Neural progenitor cell (in vitro differentiated cells): Measurements from ENCODE around the gene ACBD3. TPM values are rescaled to one million over a fixed set of nuclear protein-coding genes. Genes with fewer than 3 reads are reported as not detected.
A peak's percentile ranks its signal among the peaks of the same experiment; 100 is the strongest.

ENCODE experiments used
- DNase-seq: peaks from one replicate; pipeline ENCODE4 v3.0.0-alpha.2; 2016; ENCODE audit warnings: low spot score
- H2AFZ ChIP-seq: fragments of 200-600 bp; sonication (generic); replicated peaks from 2 replicates; pipeline ENCODE4 v1.6.1; 2016; ENCODE audit warnings: antibody characterized with exemption
- H3F3A ChIP-seq: fragments of 200-600 bp; sonication (generic); 2 replicates; pipeline ENCODE4 v1.6.1; 2016; ENCODE audit warnings: antibody characterized with exemption, low read depth
- H3K27ac ChIP-seq: fragments of 200-600 bp; sonication (generic); 2 replicates; pipeline ENCODE4 v1.5.1; 2016; ENCODE audit warnings: mild to moderate bottlenecking
- H3K27me3 ChIP-seq: fragments of 200-600 bp; sonication (generic); 2 replicates; pipeline ENCODE4 v1.6.1; 2016; ENCODE audit warnings: mild to moderate bottlenecking, moderate library complexity
- H3K36me3 ChIP-seq: fragments of 200-600 bp; sonication (generic); 2 replicates; pipeline ENCODE4 v1.5.1; 2016
- H3K4me1 ChIP-seq: fragments of 200-600 bp; sonication (generic); 2 replicates; pipeline ENCODE4 v1.6.1; 2016; ENCODE audit warnings: mixed run types
- H3K4me2 ChIP-seq: fragments of 200-600 bp; sonication (generic); 2 replicates; pipeline ENCODE4 v1.6.1; 2016
- H3K4me3 ChIP-seq: fragments of 200-600 bp; sonication (generic); 2 replicates; pipeline ENCODE4 v1.5.1; 2016
- H3K79me2 ChIP-seq: fragments of 200-600 bp; sonication (generic); 2 replicates; pipeline ENCODE4 v1.6.1; 2016; ENCODE audit warnings: low read depth
- H3K9ac ChIP-seq: fragments of 200-600 bp; sonication (generic); 2 replicates; pipeline ENCODE4 v1.6.1; 2016
- H3K9me3 ChIP-seq: fragments of 200-600 bp; sonication (generic); 2 replicates; pipeline ENCODE4 v1.5.1; 2016; ENCODE audit warnings: low read depth
- H4K20me1 ChIP-seq: fragments of 200-600 bp; sonication (generic); 2 replicates; pipeline ENCODE4 v1.6.1; 2016; ENCODE audit warnings: low read depth
- H3K27ac Mint-ChIP-seq: 3 replicates; pipeline ENCODE4 v1.8.0; 2021; ENCODE audit warnings: mixed read lengths
- H3K27me3 Mint-ChIP-seq: 2 replicates; pipeline ENCODE4 v1.8.0; 2022; ENCODE audit warnings: low read depth, mild to moderate bottlenecking, inconsistent platforms, moderate library complexity, mixed read lengths; ENCODE audit not compliant: insufficient read depth
- H3K36me3 Mint-ChIP-seq: 3 replicates; pipeline ENCODE4 v1.8.0; 2021; ENCODE audit warnings: mixed read lengths
- H3K4me1 Mint-ChIP-seq: 3 replicates; pipeline ENCODE4 v1.8.0; 2021; ENCODE audit warnings: mixed read lengths
- H3K4me3 Mint-ChIP-seq: 3 replicates; pipeline ENCODE4 v1.8.0; 2021; ENCODE audit warnings: mild to moderate bottlenecking, moderate library complexity, mixed read lengths
- H3K9me3 Mint-ChIP-seq: 3 replicates; pipeline ENCODE4 v1.8.0; 2020; ENCODE audit warnings: mixed read lengths
- CTCF ChIP-seq: fragments of 200-600 bp; sonication (generic); IDR thresholded peaks from 2 replicates; pipeline ENCODE4 v1.5.1; 2017; ENCODE audit warnings: antibody characterized with exemption, mild to moderate bottlenecking
- EZH2 ChIP-seq: fragments of 200-600 bp; sonication (generic); IDR thresholded peaks from 2 replicates; pipeline ENCODE4 v1.6.1; 2017; ENCODE audit warnings: antibody characterized with exemption, mild to moderate bottlenecking, moderate library complexity
- EZH2phosphoT487 ChIP-seq: fragments of 200-600 bp; sonication (generic); IDR thresholded peaks from 2 replicates; pipeline ENCODE4 v1.6.1; 2017; ENCODE audit warnings: antibody characterized with exemption
- total RNA-seq: library from RNA; depleted of rRNA; stranded (reverse); fragments of >200 nt; gene quantifications from 2 replicates; pipeline ENCODE4 v1.2.3, GENCODE V29; 2015; ENCODE audit warnings: low replicate concordance

ACBD3 gene
- total RNA-seq, 1 donor from 2014 or later, result 32.3 TPM

- Mint-ChIP-seq H3K27ac (peak overlapping the region; percentile 73), H3K4me3 (peak overlapping the region; percentile 85), H3K9me3 (no peaks in the 10 kb centered on the region), H3K36me3 (no peaks in the 10 kb centered on the region), H3K4me1 (peaks cover 44% of the 10 kb centered on the region), H3K27me3 (peaks cover 25% of the 10 kb centered on the region)
- H3K27ac ChIP-seq, result no peak overlapping the region
- H3K4me2 ChIP-seq, result peak overlapping the region; percentile 92
- no peak for DNase-seq
- peak overlapping the region; percentile 86 for H3K4me3 ChIP-seq
- peaks cover 45% of the 10 kb centered on the region for H3F3A ChIP-seq
- peaks cover 19% of the 10 kb centered on the region for H3K4me1 ChIP-seq
- TF ChIP-seq EZH2phosphoT487 (no peak), CTCF (no peak), EZH2 (no peak)
- no peaks in the 10 kb centered on the region for H4K20me1 ChIP-seq
- H2AFZ ChIP-seq, result no peak overlapping the region
- H3K27me3 ChIP-seq, result peaks cover 16% of the 10 kb centered on the region
- H3K9ac ChIP-seq, result no peak overlapping the region
- H3K36me3 ChIP-seq, result no peaks in the 10 kb centered on the region
- no peaks in the 10 kb centered on the region for H3K9me3 ChIP-seq
- H3K79me2 ChIP-seq, result no peaks in the 10 kb centered on the region
Measured at GRCh38 chr1:226123212-226123560, 63.4 kb downstream of the ACBD3 start.

GRCh38 chr1:226121587-226122400 is 64.7 kb downstream of the ACBD3 start:
- Histone ChIP-seq H3K27ac (peak overlapping the region; percentile 91), H3F3A (peaks cover 37% of the 10 kb centered on the region), H3K9ac (peak overlapping the region; percentile 57), H3K36me3 (no peaks in the 10 kb centered on the region), H3K27me3 (peaks cover 16% of the 10 kb centered on the region), H3K4me3 (peak overlapping the region; percentile 86), H3K79me2 (no peaks in the 10 kb centered on the region), H4K20me1 (no peaks in the 10 kb centered on the region), H3K9me3 (no peaks in the 10 kb centered on the region), H2AFZ (peak overlapping the region; percentile 99), H3K4me2 (peak overlapping the region; percentile 92), H3K4me1 (peaks cover 11% of the 10 kb centered on the region)
- H3K4me3 Mint-ChIP-seq, result peak overlapping the region; percentile 85
- peaks cover 37% of the 10 kb centered on the region for H3K4me1 Mint-ChIP-seq
- peaks cover 31% of the 10 kb centered on the region for H3K27me3 Mint-ChIP-seq
- H3K36me3 Mint-ChIP-seq, result no peaks in the 10 kb centered on the region
- H3K27ac Mint-ChIP-seq, result no peak overlapping the region
- TF ChIP-seq EZH2phosphoT487, result no peak
- no peak for TF ChIP-seq EZH2
- peak; percentile 72 for TF ChIP-seq CTCF
- H3K9me3 Mint-ChIP-seq, result no peaks in the 10 kb centered on the region
- peak; percentile 94 for DNase-seq

- H3K4me3 ChIP-seq, result peak overlapping the region; percentile 86
- H3K27ac ChIP-seq, result no peak overlapping the region
- no peak for DNase-seq
- H3K9ac ChIP-seq, result no peak overlapping the region
- Mint-ChIP-seq H3K9me3 (peaks cover under 1% of the 10 kb centered on the region), H3K4me3 (peak overlapping the region; percentile 86), H3K27me3 (peaks cover 28% of the 10 kb centered on the region), H3K4me1 (peaks cover 37% of the 10 kb centered on the region), H3K27ac (no peak overlapping the region), H3K36me3 (no peaks in the 10 kb centered on the region)
- H3K4me2 ChIP-seq, result peak overlapping the region; percentile 92
- H3F3A ChIP-seq, result peaks cover 37% of the 10 kb centered on the region
- H3K9me3 ChIP-seq, result no peaks in the 10 kb centered on the region
- peaks cover 11% of the 10 kb centered on the region for H3K4me1 ChIP-seq
- peak overlapping the region; percentile 92 for H2AFZ ChIP-seq
- peaks cover 16% of the 10 kb centered on the region for H3K27me3 ChIP-seq
- no peak for TF ChIP-seq CTCF
- TF ChIP-seq EZH2phosphoT487, result no peak
- no peak for TF ChIP-seq EZH2
- H4K20me1 ChIP-seq, result no peaks in the 10 kb centered on the region
- H3K36me3 ChIP-seq, result no peaks in the 10 kb centered on the region
- no peaks in the 10 kb centered on the region for H3K79me2 ChIP-seq
Measured at GRCh38 chr1:226121049-226121586, 65.4 kb downstream of the ACBD3 start.
